GM23338 (cell line): ENCODE results near the gene SLC29A1. TPM values are rescaled to one million over a fixed set of nuclear protein-coding genes. Genes with fewer than 3 reads are reported as not detected.

Source experiments
- ATAC-seq: fragments of 200-7000 bp; cut with Tn5 transposase; 3 replicates; pipeline ENCODE4 v1.9.1; 2020
- DNase-seq: peaks from one replicate; pipeline ENCODE4 v3.0.0-alpha.2; 2015; ENCODE audit warnings: low spot score
- H2AFZ ChIP-seq: fragments of 200-600 bp; sonication (generic); 2 replicates; pipeline ENCODE4 v1.8.0; 2016; ENCODE audit warnings: antibody characterized with exemption, mild to moderate bottlenecking, moderate library complexity
- H3F3A ChIP-seq: fragments of 200-600 bp; sonication (generic); replicated peaks from 2 replicates; pipeline ENCODE4 v1.8.0; 2017; ENCODE audit warnings: antibody characterized with exemption, mixed run types, low read depth
- H3K27ac ChIP-seq: fragments of 200-600 bp; sonication (generic); 2 replicates; pipeline ENCODE4 v1.6.1; 2016; ENCODE audit warnings: low read depth
- H3K27me3 ChIP-seq: fragments of 200-600 bp; sonication (generic); 2 replicates; pipeline ENCODE4 v1.8.0; 2016; ENCODE audit warnings: mild to moderate bottlenecking, mixed run types, moderate library complexity; ENCODE audit not compliant: insufficient read depth
- H3K36me3 ChIP-seq: fragments of 200-600 bp; sonication (generic); 2 replicates; pipeline ENCODE4 v1.8.0; 2016; ENCODE audit warnings: mild to moderate bottlenecking; ENCODE audit not compliant: insufficient read depth
- H3K4me1 ChIP-seq: fragments of 200-600 bp; sonication (generic); 2 replicates; pipeline ENCODE4 v1.8.0; 2016; ENCODE audit warnings: mild to moderate bottlenecking, moderate library complexity; ENCODE audit not compliant: insufficient read depth
- H3K4me2 ChIP-seq: fragments of 200-600 bp; sonication (generic); 2 replicates; pipeline ENCODE4 v1.7.1; 2017; ENCODE audit warnings: mixed run types
- H3K4me3 ChIP-seq: fragments of 200-600 bp; sonication (generic); 2 replicates; pipeline ENCODE4 v1.6.1; 2016; ENCODE audit warnings: mixed run types
- H3K79me2 ChIP-seq: fragments of 200-600 bp; sonication (generic); replicated peaks from 2 replicates; pipeline ENCODE4 v1.8.0; 2017; ENCODE audit warnings: mild to moderate bottlenecking; ENCODE audit not compliant: insufficient read depth
- H3K9me2 ChIP-seq: fragments of 200-600 bp; sonication (generic); 2 replicates; pipeline ENCODE4 v1.8.0; 2017; ENCODE audit not compliant: insufficient read depth
- H4K20me1 ChIP-seq: fragments of 200-600 bp; sonication (generic); replicated peaks from 2 replicates; pipeline ENCODE4 v1.8.0; 2017; ENCODE audit warnings: mild to moderate bottlenecking; ENCODE audit not compliant: insufficient read depth
- H3K27ac Mint-ChIP-seq: 2 replicates; pipeline ENCODE4 v1.8.0; 2020; ENCODE audit warnings: inconsistent platforms, mild to moderate bottlenecking, moderate library complexity, mixed read lengths
- H3K27me3 Mint-ChIP-seq: 3 replicates; pipeline ENCODE4 v1.8.0; 2022; ENCODE audit warnings: low read depth, mild to moderate bottlenecking, moderate library complexity, mixed read lengths, inconsistent platforms; ENCODE audit not compliant: insufficient read depth, poor library complexity
- H3K36me3 Mint-ChIP-seq: 3 replicates; pipeline ENCODE4 v1.8.0; 2021; ENCODE audit warnings: low read depth, mild to moderate bottlenecking, inconsistent platforms, moderate library complexity, mixed read lengths
- H3K4me1 Mint-ChIP-seq: 3 replicates; pipeline ENCODE4 v1.8.0; 2020; ENCODE audit warnings: mild to moderate bottlenecking, inconsistent platforms, mixed read lengths
- H3K4me3 Mint-ChIP-seq: 3 replicates; pipeline ENCODE4 v1.8.0; 2021; ENCODE audit warnings: moderate library complexity, mild to moderate bottlenecking, inconsistent platforms, mixed read lengths
- H3K9me3 Mint-ChIP-seq: 3 replicates; pipeline ENCODE4 v1.8.0; 2020; ENCODE audit warnings: moderate library complexity, mild to moderate bottlenecking, inconsistent platforms, mixed read lengths
- CTCF ChIP-seq, 2 experiments: fragments of 200-600 bp in 1 of 2; sonication (generic) in 1 of 2; conservative IDR thresholded peaks; 2 replicates each; pipeline versions ENCODE4 v1.5.1 to v1.6.1; 2016 to 2017; ENCODE audit warnings: antibody characterized with exemption in 2 of 2, low read depth in 2 of 2, mild to moderate bottlenecking in 2 of 2, moderate library complexity in 1 of 2
- ETS1 ChIP-seq: IDR thresholded peaks from 2 replicates; pipeline ENCODE4 v1.6.1; 2016; ENCODE audit warnings: antibody characterized with exemption
- EZH2 ChIP-seq: fragments of 200-600 bp; sonication (generic); IDR thresholded peaks from one replicate; pipeline ENCODE4 v1.8.0; 2017; ENCODE audit warnings: antibody characterized with exemption, mild to moderate bottlenecking, low read depth; ENCODE audit not compliant: unreplicated experiment
- STAT1 ChIP-seq: IDR thresholded peaks from one replicate; pipeline ENCODE4 v1.6.1; 2016; ENCODE audit warnings: antibody characterized with exemption; ENCODE audit not compliant: unreplicated experiment
- ZNF114 ChIP-seq: fragments of 250-450 bp; sonication (Bioruptor Pico); IDR thresholded peaks from 2 replicates; pipeline ENCODE4 v1.5.0; 2020; ENCODE audit warnings: mild to moderate bottlenecking, moderate library complexity
- ZNF331 ChIP-seq: fragments of 250-450 bp; sonication (Bioruptor Pico); IDR thresholded peaks from 2 replicates; pipeline ENCODE4 v1.5.0; 2020; ENCODE audit warnings: low read depth, mild to moderate bottlenecking, moderate library complexity
- ZNF462 ChIP-seq: fragments of 250-450 bp; sonication (Bioruptor Pico); IDR thresholded peaks from 2 replicates; pipeline ENCODE4 v1.5.0; 2020; ENCODE audit warnings: mild to moderate bottlenecking, moderate library complexity
- polyA plus RNA-seq: library from polyadenylated mRNA; unstranded; fragments of >200 nt; fragmentation: Nextera tagmentation; extraction: Ambion mirVana; gene quantifications from 2 replicates; pipeline ENCODE4 v1.2.1, GENCODE V29; 2016
- total RNA-seq: library from RNA; depleted of rRNA; stranded (reverse); fragments of >200 nt; shearing (Covaris generic); gene quantifications from 2 replicates; pipeline ENCODE4 v1.2.3, GENCODE V29; 2014

SLC29A1 gene
- total and polyA plus RNA-seq, 2 experiments from 2014 or later: 73.1 to 169 TPM

- 0 out of 3 replicates have a peak overlapping the region, but pooled peaks have one; percentile 1 for H3K4me3 Mint-ChIP-seq
- H2AFZ ChIP-seq: no peak overlapping the region
- H3K9me3 Mint-ChIP-seq: no peaks in the 10 kb centered on the region
- no peak for TF ChIP-seq ZNF462
- peak; percentile 62 to 77 for TF ChIP-seq CTCF (conservative IDR thresholded peaks at IDR 0.05; ENCODE audit: low read depth in 2 of 2)
- no peaks in the 10 kb centered on the region for H3K36me3 ChIP-seq
- H3K27me3 ChIP-seq: no peaks in the 10 kb centered on the region
- H3K9me2 ChIP-seq: no peaks in the 10 kb centered on the region
- peaks cover 13% of the 10 kb centered on the region; the same call in 2 of the 3 replicates for H3K36me3 Mint-ChIP-seq
- DNase-seq (peak; percentile 81), ATAC-seq (peak; percentile 2)
- H3F3A ChIP-seq: peaks cover 45% of the 10 kb centered on the region
- H3K4me2 ChIP-seq: peak overlapping the region; percentile 66; the same call in 1 of the 2 replicates
- H3K27ac Mint-ChIP-seq: peak overlapping the region; percentile 74
- peaks cover 65% of the 10 kb centered on the region for H3K4me1 ChIP-seq
- peaks cover 72% of the 10 kb centered on the region for H3K4me1 Mint-ChIP-seq
- peaks cover 35% of the 10 kb centered on the region for H3K27me3 Mint-ChIP-seq
- no peak overlapping the region for H3K4me3 ChIP-seq
- H3K79me2 ChIP-seq: peaks cover 29% of the 10 kb centered on the region
- H3K27ac ChIP-seq: no peak overlapping the region
- peaks cover 23% of the 10 kb centered on the region for H4K20me1 ChIP-seq
These were observed 2.0 kb upstream of the SLC29A1 start for GRCh38 chr6:44221291-44221960.

GRCh38 chr6:44221961-44222335 lies 1.4 kb upstream of the SLC29A1 start:
- 0 out of 3 replicates have a peak overlapping the region, but pooled peaks have one; percentile 94 for H3K4me3 Mint-ChIP-seq
- ATAC-seq: no peak
- peaks cover 45% of the 10 kb centered on the region for H3F3A ChIP-seq
- peaks cover 35% of the 10 kb centered on the region for H3K79me2 ChIP-seq
- H2AFZ ChIP-seq: no peak overlapping the region
- peak overlapping the region; percentile 74 for H3K27ac Mint-ChIP-seq
- peaks cover 72% of the 10 kb centered on the region for H3K4me1 Mint-ChIP-seq
- peaks cover 34% of the 10 kb centered on the region for H3K27me3 Mint-ChIP-seq
- no peaks in the 10 kb centered on the region for H3K9me3 Mint-ChIP-seq
- peaks cover 13% of the 10 kb centered on the region; the same call in 2 of the 3 replicates for H3K36me3 Mint-ChIP-seq
- H3K27me3 ChIP-seq: no peaks in the 10 kb centered on the region
- no peaks in the 10 kb centered on the region for H3K36me3 ChIP-seq
- H3K4me1 ChIP-seq: peaks cover 65% of the 10 kb centered on the region
- H3K9me2 ChIP-seq: no peaks in the 10 kb centered on the region
- DNase-seq: no peak
- no peak overlapping the region for H3K4me3 ChIP-seq
- H3K27ac ChIP-seq: no peak overlapping the region
- peaks cover 28% of the 10 kb centered on the region for H4K20me1 ChIP-seq
- H3K4me2 ChIP-seq: peak overlapping the region; percentile 98
- TF ChIP-seq ZNF331 (CRISPR knock-in tag) (no peak), STAT1 (no peak), ETS1 (no peak), EZH2 (no peak), ZNF114 (CRISPR knock-in tag) (no peak)
